Skeletal muscle satellite cell (primary cell): ENCODE measurements around the gene AQP12B.
"Not testable (repeated sequence)": the region's sequence is repeated elsewhere in the genome, so short reads cannot be mapped to it uniquely, and the experiment has no call there.

ENCODE experiments used
- H3K27me3 ChIP-seq: 2 replicates; pipeline ENCODE4 v1.7.0; 2013; ENCODE audit warnings: low read length; ENCODE audit not compliant: control insufficient read depth, insufficient read depth
- H3K36me3 ChIP-seq: 2 replicates; pipeline ENCODE4 v1.7.0; 2013; ENCODE audit warnings: mild to moderate bottlenecking, control low read depth, low read length; ENCODE audit not compliant: insufficient read depth
- H3K4me1 ChIP-seq: 2 replicates; pipeline ENCODE4 v1.7.0; 2013; ENCODE audit warnings: low read length; ENCODE audit not compliant: control insufficient read depth, insufficient read depth
- H3K4me2 ChIP-seq: 2 replicates; pipeline ENCODE4 v1.7.0; 2013; ENCODE audit warnings: mild to moderate bottlenecking, low read length
- H3K4me3 ChIP-seq: 2 replicates; pipeline ENCODE4 v1.7.0; 2013; ENCODE audit warnings: low read length
- H3K9ac ChIP-seq: 2 replicates; pipeline ENCODE4 v1.7.0; 2013; ENCODE audit warnings: mild to moderate bottlenecking, low read depth, low read length, moderate library complexity
- H3K9me3 ChIP-seq: replicated peaks from 2 replicates; pipeline ENCODE4 v1.7.0; 2013; ENCODE audit warnings: mild to moderate bottlenecking, control low read depth, low read length

The AQP12B gene

GRCh38 chr2:240696469-240696868 lies 13.8 kb upstream of the AQP12B start:
- H3K27me3 ChIP-seq, H3K4me2 ChIP-seq, H3K9me3 ChIP-seq, H3K4me3 ChIP-seq, H3K9ac ChIP-seq, H3K36me3 ChIP-seq, H3K4me1 ChIP-seq: not testable (repeated sequence)

GRCh38 chr2:240695593-240695992 lies 12.9 kb upstream of the AQP12B start:
- H3K4me3 ChIP-seq, H3K9ac ChIP-seq, H3K9me3 ChIP-seq, H3K4me1 ChIP-seq, H3K4me2 ChIP-seq, H3K27me3 ChIP-seq, H3K36me3 ChIP-seq: not testable (repeated sequence)

GRCh38 chr2:240694304-240694703 lies 11.6 kb upstream of the AQP12B start:
- H3K4me1 ChIP-seq, H3K27me3 ChIP-seq: not testable (repeated sequence)

GRCh38 chr2:240692583-240693561 lies 10.2 kb upstream of the AQP12B start:
- not testable (repeated sequence) for H3K4me3 ChIP-seq, H3K36me3 ChIP-seq, H3K9ac ChIP-seq, H3K9me3 ChIP-seq, H3K4me1 ChIP-seq, H3K4me2 ChIP-seq, H3K27me3 ChIP-seq

More at GRCh38 chr2:240694304-240694703, 11.6 kb upstream of the AQP12B start:
- H3K4me3 ChIP-seq, H3K9ac ChIP-seq, H3K36me3 ChIP-seq, H3K4me2 ChIP-seq, H3K9me3 ChIP-seq: not testable (repeated sequence)

GRCh38 chr2:240691631-240692420 lies 9.1 kb upstream of the AQP12B start, which contains the start of gene AQP12A:
Gene AQP12A (plus strand): TSS chr2:240691866. CDS start chr2:240691914, 48 bp downstream.
- H3K4me1 ChIP-seq, H3K4me2 ChIP-seq, H3K4me3 ChIP-seq, H3K9ac ChIP-seq, H3K9me3 ChIP-seq, H3K27me3 ChIP-seq, H3K36me3 ChIP-seq: not testable (repeated sequence)

- not testable (repeated sequence) for H3K4me1 ChIP-seq, H3K36me3 ChIP-seq, H3K9me3 ChIP-seq, H3K4me2 ChIP-seq, H3K4me3 ChIP-seq, H3K9ac ChIP-seq
- peaks cover 13% of the 10 kb centered on the region for H3K27me3 ChIP-seq
Measured at GRCh38 chr2:240691075-240691427, 8.4 kb upstream of the AQP12B start.

- H3K4me1 ChIP-seq, H3K4me3 ChIP-seq, H3K9me3 ChIP-seq, H3K9ac ChIP-seq, H3K4me2 ChIP-seq, H3K36me3 ChIP-seq: not testable (repeated sequence)
- peaks cover 18% of the 10 kb centered on the region for H3K27me3 ChIP-seq
Measured at GRCh38 chr2:240690421-240691074, 7.9 kb upstream of the AQP12B start.

GRCh38 chr2:240689975-240690374 lies 7.3 kb upstream of the AQP12B start:
- H3K36me3 ChIP-seq: no peaks in the 10 kb centered on the region

GRCh38 chr2:240688553-240688919 lies 5.9 kb upstream of the AQP12B start:
- no peaks in the 10 kb centered on the region for H3K4me1 ChIP-seq
- H3K9ac ChIP-seq: no peak overlapping the region
- no peak overlapping the region for H3K4me2 ChIP-seq
- peaks cover 24% of the 10 kb centered on the region for H3K27me3 ChIP-seq
- no peak overlapping the region for H3K4me3 ChIP-seq
- no peaks in the 10 kb centered on the region for H3K9me3 ChIP-seq
- no peaks in the 10 kb centered on the region for H3K36me3 ChIP-seq

More at GRCh38 chr2:240689975-240690374, 7.3 kb upstream of the AQP12B start:
- Histone ChIP-seq H3K9me3 (no peaks in the 10 kb centered on the region), H3K4me3 (no peak overlapping the region), H3K9ac (no peak overlapping the region), H3K4me1 (no peaks in the 10 kb centered on the region), H3K4me2 (no peak overlapping the region), H3K27me3 (peaks cover 21% of the 10 kb centered on the region)

GRCh38 chr2:240687741-240688552 lies 5.3 kb upstream of the AQP12B start:
- Histone ChIP-seq H3K9me3 (no peaks in the 10 kb centered on the region), H3K4me3 (no peak overlapping the region), H3K4me1 (no peaks in the 10 kb centered on the region), H3K4me2 (no peak overlapping the region), H3K9ac (no peak overlapping the region), H3K27me3 (peaks cover 24% of the 10 kb centered on the region), H3K36me3 (no peaks in the 10 kb centered on the region)
